Mammary epithelial cell (primary cell): ENCODE measurements around the gene ACP4.

Experiments used
- EZH2 ChIP-seq: IDR thresholded peaks from 2 replicates; pipeline ENCODE4 v1.6.1; 2012; ENCODE audit warnings: low read length, inconsistent platforms, borderline replicate concordance
- TF ChIP-seq, protein P1 (sequence below), 2 donors: IDR thresholded peaks in 1 of 2; conservative IDR thresholded peaks in 1 of 2; 2 replicates each; pipeline ENCODE4 v1.5.1; 2011 to 2012; ENCODE audit warnings: inconsistent platforms in 2 of 2, low read length in 2 of 2, mild to moderate bottlenecking in 2 of 2, control low read depth in 1 of 2, low read depth in 1 of 2; ENCODE audit not compliant: insufficient read depth in 1 of 2; ENCODE audit errors: extremely low read depth in 1 of 2

GRCh38 chr19:50823389-50824042 lies 33.3 kb downstream of the ACP4 start, which contains the start of gene KLK1:
- TF ChIP-seq, protein P1, sequence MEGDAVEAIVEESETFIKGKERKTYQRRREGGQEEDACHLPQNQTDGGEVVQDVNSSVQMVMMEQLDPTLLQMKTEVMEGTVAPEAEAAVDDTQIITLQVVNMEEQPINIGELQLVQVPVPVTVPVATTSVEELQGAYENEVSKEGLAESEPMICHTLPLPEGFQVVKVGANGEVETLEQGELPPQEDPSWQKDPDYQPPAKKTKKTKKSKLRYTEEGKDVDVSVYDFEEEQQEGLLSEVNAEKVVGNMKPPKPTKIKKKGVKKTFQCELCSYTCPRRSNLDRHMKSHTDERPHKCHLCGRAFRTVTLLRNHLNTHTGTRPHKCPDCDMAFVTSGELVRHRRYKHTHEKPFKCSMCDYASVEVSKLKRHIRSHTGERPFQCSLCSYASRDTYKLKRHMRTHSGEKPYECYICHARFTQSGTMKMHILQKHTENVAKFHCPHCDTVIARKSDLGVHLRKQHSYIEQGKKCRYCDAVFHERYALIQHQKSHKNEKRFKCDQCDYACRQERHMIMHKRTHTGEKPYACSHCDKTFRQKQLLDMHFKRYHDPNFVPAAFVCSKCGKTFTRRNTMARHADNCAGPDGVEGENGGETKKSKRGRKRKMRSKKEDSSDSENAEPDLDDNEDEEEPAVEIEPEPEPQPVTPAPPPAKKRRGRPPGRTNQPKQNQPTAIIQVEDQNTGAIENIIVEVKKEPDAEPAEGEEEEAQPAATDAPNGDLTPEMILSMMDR (conservative IDR thresholded peaks at IDR 0.05 in 1 of 2, IDR thresholded peaks at IDR 0.05 in 1 of 2; ENCODE audit: extremely low read depth in 1 of 2, insufficient read depth in 1 of 2, low read depth in 1 of 2, low read length in 2 of 2), result no peak
- TF ChIP-seq EZH2, result no peak
